DMS114 treated with DMSO at 0.1 percent for 48 hours (cell line): ENCODE data around the gene CH25H.
"Not testable (repeated sequence)": the region's sequence is repeated elsewhere in the genome, so short reads cannot be mapped to it uniquely, and the experiment has no call there.

Experiments used
- DNase-seq: peaks from one replicate; lab custom pipeline; 2025; ENCODE audit not compliant: unreplicated experiment; lab: John Stamatoyannopoulos, UW

The CH25H gene

GRCh38 chr10:89207181-89207800 is at the start of gene CH25H:
Gene CH25H, minus strand, starts transcription at chr10:89207317. Its CDS starts 25 bp downstream, at chr10:89207292.
- DNase-seq: peak; percentile 30

GRCh38 chr10:89256340-89256739 is 49.2 kb upstream of the CH25H start:
- DNase-seq: no peak

- no peak for DNase-seq
These were observed 48.7 kb upstream of the CH25H start for GRCh38 chr10:89255793-89256192.

GRCh38 chr10:89255091-89255579 is 48.0 kb upstream of the CH25H start:
- not testable (repeated sequence) for DNase-seq

- DNase-seq: no peak
These were observed 45.1 kb upstream of the CH25H start for GRCh38 chr10:89252225-89252585.

GRCh38 chr10:89251409-89252224 is 44.5 kb upstream of the CH25H start, which contains the start of gene LIPA:
Gene LIPA, minus strand, starts transcription at chr10:89251775. Its CDS starts 4,127 bp downstream, at chr10:89247648.
- peak; percentile 97 for DNase-seq

- peak; percentile 13 for DNase-seq
These were observed 43.8 kb upstream of the CH25H start for GRCh38 chr10:89250865-89251408.

GRCh38 chr10:89248990-89249389 is 41.9 kb upstream of the CH25H start:
- no peak for DNase-seq

- DNase-seq: not testable (repeated sequence)
These were observed 40.5 kb upstream of the CH25H start for GRCh38 chr10:89247623-89248022.

- DNase-seq: no peak
These were observed 38.7 kb upstream of the CH25H start for GRCh38 chr10:89245802-89246201.

GRCh38 chr10:89242840-89243568 is 35.9 kb upstream of the CH25H start:
- no peak for DNase-seq

- DNase-seq: no peak
These were observed 35.2 kb upstream of the CH25H start for GRCh38 chr10:89242345-89242684.

- DNase-seq: no peak
These were observed 34.6 kb upstream of the CH25H start for GRCh38 chr10:89241486-89242344.

GRCh38 chr10:89241026-89241425 is 33.9 kb upstream of the CH25H start:
- no peak for DNase-seq

- no peak for DNase-seq
These were observed 33.4 kb upstream of the CH25H start for GRCh38 chr10:89240519-89240918.

GRCh38 chr10:89238956-89239644 is 32.0 kb upstream of the CH25H start:
- DNase-seq: no peak

- no peak for DNase-seq
These were observed 30.7 kb upstream of the CH25H start for GRCh38 chr10:89237849-89238248.

- DNase-seq: no peak
These were observed 29.2 kb upstream of the CH25H start for GRCh38 chr10:89236226-89236797.

- DNase-seq: no peak
These were observed 28.1 kb upstream of the CH25H start for GRCh38 chr10:89235073-89235798.
